HG03439 (cell line): ENCODE measurements around the gene LRRC45.

Source experiments
- ATAC-seq: cut with Tn5 transposase; IDR thresholded peaks from one replicate; pipeline ENCODE4 v1.9.1; 2021; ENCODE audit warnings: mild to moderate bottlenecking, moderate library complexity; ENCODE audit not compliant: unreplicated experiment

Gene LRRC45

GRCh38 chr17:81993729-81994592, 29.1 kb upstream of the LRRC45 start:
- no peak for ATAC-seq

DNA sequence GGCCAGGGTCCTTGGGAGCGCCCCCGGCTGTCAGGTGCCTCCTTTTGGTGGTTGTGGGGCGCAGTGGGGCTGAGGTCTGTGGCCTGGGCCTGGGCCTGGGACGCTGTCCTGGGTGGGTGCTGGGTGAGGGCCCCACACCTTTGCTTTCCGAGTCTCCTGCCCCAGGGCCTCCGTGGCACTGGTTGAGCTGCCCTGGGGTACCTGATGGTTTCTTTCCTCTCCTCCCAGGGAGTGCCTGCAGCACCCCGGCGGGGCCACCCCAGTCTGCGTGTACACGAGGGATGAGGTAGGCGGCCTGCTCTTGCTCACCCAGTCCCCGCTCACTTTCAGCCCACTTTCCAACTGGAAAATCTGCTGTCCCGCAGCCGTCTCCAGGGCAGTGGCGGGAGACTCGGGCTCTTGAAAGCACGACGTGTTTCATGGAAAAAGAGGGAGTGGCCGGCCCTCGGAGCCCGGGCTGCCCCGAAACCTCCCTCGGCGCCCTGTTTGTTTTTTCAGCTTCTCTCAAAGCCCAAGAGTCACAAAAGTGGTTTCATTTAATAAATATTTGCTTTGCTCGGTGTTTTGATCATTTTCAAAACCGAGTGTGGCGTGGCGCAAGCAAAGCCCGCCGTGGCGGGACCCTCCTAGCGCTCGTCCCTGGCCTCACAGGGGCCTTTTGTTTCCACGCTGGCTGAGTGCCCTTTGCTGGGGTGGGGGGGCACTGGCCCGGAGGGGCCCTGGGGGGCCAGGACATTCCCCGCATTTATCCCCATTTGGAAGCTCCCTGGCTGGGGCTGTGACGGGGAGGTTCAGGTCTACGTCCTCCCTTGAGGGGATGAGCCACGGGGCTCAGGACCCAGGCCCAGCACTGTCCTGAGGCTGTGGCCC, 28.3 kb upstream of the LRRC45 start:
- no peak for ATAC-seq

DNA sequence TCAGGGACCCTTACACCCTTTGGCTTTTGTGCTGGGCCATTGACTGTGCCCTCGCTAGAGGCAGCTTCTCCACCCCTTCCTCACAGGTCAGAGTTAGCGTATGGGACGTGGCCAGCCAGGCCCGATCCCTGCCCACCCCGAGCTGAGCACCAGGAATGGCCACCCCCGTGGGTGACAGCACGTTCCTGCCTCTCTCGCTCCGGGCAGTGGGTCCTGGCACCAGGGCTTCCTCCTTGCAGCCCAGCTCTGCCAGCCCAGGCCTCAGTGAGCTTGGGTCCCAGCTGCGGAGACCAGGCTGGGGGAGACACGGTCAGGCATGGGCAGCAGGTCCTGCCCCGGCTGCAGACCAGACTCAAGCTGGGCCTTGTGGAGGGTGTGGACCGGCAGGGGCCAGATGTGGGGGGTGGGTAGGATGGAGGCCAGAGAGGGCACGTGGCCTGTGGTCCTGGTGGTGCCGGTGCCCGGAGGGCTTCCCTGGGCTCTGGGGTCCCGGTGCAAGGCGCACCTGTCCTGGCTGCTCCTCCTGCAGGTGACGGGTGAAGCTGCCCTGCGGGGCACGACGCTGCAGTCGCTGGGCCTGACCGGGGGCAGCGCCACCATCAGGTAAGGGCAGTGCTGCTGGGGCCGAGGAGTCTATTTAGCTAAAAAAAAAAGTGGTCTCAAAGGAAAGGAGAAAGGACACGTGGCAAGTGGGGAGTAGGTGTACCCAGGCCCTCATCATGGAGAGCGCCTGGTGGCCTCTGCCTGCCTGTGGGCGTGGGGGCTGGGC, 27.5 kb upstream of the LRRC45 start:
- no peak for ATAC-seq

DNA sequence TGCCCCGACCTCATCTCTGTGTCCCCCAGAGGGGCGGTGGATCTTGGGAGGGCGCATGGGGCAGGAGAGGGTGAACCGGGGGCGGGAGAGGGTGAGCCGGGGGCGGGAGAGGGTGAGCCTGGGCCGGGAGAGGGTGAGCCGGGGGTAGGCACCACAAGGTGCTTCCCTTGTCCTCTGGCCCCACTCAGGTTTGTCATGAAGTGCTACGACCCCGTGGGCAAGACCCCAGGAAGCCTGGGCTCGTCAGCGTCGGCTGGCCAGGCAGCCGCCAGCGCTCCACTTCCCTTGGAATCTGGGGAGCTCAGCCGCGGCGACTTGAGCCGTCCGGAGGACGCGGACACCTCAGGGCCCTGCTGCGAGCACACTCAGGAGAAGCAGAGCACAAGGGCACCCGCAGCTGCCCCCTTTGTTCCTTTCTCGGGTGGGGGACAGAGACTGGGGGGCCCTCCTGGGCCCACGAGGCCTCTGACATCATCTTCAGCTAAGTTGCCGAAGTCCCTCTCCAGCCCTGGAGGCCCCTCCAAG, 26.8 kb upstream of the LRRC45 start:
- no peak for ATAC-seq

GRCh38 chr17:81996757-81997441, 26.2 kb upstream of the LRRC45 start:
- no peak for ATAC-seq

DNA sequence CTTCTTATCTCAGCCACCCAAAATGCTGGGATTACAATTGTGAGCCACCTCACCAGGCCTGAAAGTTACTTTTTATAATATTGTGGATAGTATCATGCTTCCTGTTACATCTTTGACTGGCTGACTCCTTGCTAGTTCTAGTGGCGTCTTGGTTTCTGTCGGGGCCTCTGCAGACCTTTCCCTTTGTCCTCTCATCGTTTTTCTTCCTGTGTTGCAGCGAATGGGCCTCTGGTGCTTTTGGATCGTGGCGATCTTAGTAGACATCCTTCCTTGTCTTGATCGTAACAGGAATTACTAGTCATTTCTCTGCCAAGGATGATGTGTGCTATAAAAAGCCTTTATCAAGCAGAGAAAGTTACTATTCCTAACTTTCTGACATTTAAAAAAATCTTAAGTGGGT, 24.9 kb upstream of the LRRC45 start:
- no peak for ATAC-seq

DNA sequence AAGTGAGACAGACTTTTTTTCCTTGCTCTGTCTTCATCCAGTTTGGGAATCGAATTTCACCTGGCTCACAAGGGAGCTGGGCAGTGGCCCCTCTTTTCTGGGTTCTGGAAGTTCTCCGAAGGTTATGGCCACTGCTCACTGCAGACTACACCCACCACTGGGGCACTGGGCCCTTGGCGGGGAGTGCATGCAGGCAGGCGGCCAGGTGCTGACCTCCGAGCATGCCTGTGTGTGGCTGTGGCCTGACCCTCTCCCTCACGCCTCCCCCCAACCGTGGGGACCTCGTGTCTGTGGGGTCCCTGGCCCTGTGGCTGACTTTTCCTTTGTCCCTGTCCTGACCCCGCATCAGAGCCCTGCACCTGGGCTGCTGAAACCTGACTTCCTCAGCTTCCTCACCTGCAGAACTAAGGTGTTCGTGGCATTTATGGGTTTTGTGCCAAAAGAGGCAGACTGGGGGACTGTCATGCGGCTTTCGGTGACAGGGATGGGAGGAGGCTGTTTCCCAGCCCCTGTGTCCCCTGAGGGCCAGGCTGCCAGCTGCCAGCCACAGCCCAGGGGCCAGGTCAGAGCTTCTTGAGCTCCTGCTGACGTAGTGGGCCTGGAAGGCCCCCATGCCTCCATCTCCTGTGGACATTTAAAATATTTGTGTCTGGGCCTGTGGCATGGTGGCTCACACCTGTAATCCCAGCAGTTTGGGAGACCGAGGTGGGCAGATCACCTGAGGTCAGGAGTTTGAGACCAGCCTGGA, 24.2 kb upstream of the LRRC45 start:
- ATAC-seq = no peak

DNA sequence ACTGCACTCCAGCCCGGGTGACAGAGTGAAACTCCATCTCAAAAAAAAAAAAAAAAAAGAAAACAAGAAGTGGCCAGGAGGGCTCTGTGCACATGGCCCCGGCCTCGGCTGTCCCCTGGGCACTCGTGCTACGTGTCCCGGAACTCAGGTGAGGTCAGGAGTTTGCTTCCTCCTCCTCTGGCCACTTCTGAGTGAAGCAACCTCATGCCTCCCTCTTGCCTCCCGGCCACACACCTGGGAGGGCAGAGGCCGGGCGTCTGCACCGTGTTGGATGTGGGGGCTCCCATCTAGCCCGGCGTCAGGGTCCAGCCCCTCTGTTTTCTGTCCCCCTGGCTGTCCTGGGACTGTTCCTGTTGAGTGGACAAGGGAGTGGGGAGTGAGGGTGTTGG, 23.5 kb upstream of the LRRC45 start:
- no peak for ATAC-seq

DNA sequence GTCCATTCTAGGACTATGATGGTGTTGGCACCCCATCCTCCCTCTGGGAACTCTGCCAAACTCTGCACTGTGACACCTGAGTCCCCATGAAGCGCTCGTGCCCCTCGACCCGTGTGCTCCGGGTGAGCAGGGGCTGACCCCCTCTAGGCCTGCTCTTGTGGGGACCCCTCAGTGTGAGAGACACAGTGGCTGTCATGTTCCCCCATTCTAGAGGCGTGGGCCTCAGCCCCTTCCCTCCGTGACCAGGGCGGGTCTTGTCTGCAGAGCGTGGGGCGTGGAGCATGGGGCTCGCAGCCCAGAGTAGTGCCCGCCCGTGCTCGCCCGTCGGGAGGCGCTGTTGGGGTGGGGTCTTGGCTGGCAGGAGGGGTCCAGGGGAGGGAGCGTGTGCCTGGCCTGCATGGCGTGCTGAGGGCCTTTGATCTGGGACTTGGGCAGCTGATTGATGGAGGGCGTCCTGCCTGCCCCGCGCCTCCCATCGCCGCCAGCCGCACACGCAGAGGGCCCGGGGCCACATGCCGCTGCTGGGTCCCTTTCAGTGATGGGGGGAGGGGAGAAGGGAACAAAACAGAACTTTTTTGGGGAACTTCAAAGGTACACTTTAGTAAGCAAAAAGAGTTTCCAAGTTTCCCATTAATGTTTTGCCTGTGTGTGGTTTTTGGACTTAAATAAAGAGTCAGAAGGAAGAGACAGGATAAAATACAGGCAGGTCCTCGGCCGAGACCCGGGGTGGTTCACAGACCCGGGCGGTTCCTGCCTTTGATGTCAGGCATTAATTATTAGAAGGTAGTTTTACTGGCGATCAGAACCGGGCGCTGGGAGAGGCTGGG, 22.9 kb upstream of the LRRC45 start:
- no peak for ATAC-seq

GRCh38 chr17:82000803-82001570, 22.1 kb upstream of the LRRC45 start:
- ATAC-seq = no peak

DNA sequence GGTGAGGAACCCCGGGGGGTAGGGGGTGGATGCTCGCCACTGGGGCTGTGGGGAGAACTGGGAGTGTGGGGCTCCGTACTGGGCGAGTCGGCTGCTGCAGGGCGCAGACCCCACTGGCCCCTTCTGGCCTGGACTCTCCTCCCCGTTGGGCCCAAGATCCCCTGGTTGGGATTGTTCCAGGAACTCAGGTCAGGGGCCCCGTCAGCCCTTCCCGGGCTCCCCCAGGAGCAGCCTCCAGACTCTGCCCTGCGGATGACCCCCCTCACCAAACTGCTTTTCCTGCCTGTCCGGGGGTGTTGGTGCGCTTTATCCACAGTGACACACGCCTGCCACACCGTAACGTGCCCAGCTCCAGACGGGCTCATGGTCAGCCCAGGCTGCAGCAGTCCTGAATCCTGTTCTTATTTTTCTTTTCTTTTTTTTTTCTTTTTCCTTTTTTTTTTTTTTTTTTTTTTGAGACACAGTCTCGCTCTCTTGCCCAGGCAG, 21.5 kb upstream of the LRRC45 start:
- ATAC-seq = no peak

GRCh38 chr17:82003411-82004381, 19.4 kb upstream of the LRRC45 start:
- no peak for ATAC-seq

GRCh38 chr17:82004517-82005455, 18.3 kb upstream of the LRRC45 start:
- ATAC-seq = no peak

DNA sequence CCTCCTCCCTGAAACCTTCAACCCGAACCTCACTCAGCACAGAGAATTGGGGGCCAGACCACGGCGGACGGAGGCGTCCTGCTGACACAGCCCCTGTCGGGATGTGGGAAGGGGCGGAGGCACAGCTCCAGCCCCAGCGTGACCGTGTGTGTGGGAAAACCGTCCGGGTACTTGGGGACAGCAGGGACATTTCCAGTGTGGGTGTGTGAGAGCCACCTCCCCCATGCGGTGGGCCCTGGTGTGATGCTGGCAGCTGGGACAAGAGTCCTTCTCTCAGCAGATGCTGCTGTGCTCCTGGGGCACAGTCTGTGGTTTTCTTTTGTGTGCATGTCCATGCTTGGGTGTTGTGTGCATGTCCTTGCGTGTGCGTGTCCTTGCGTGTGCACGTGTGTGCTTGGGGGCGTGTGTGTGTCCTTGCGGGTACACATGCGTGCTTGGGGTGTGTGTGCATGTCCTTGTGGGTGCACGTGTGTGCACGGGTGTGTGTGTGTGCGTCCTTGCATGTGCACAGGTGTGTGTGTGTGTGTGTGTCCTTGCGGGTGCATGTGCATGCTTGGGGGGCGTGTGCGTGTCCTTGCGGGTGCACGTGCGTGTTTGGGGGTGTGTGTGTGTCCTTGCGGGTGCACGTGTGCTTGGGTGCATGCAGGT, 17.3 kb upstream of the LRRC45 start:
- no peak for ATAC-seq
